GM10248 (cell line): ENCODE measurements around the gene TUBB4A.
A peak's percentile ranks its signal among the peaks of the same experiment; 100 is the strongest.

Experiments used
- CTCF ChIA-PET: fragments of 300-600 bp; sonication (Branson Sonifier 250); formaldehyde crosslinking; extraction: SDS; loops from one replicate; lab custom pipeline; 2021; ENCODE audit warnings: antibody characterized with exemption; lab: Yijun Ruan, JAX
- POLR2A ChIA-PET: fragments of 350-650 bp; sonication (Branson Sonifier 250); formaldehyde crosslinking; extraction: SDS; loops from one replicate; lab custom pipeline; 2020; ENCODE audit warnings: antibody characterized with exemption; lab: Yijun Ruan, JAX
- DNase-seq: peaks from one replicate; pipeline ENCODE4 v3.0.0; 2012; ENCODE audit errors: extremely low spot score
- CTCF ChIP-seq: IDR thresholded peaks from 2 replicates; pipeline ENCODE4 v1.5.1; 2012; ENCODE audit warnings: mild to moderate bottlenecking, low read depth; ENCODE audit errors: extremely low read depth, missing control alignments, control extremely low read depth

The TUBB4A gene

GRCh38 chr19:6460099-6460884, 41.8 kb downstream of the TUBB4A start:
- DNase-seq: peak; percentile 96
- TF ChIP-seq CTCF: peak; percentile 56
- ChIA-PET POLR2A (interaction anchor here (0.6 kb wide), 1 partner anchor 73 kb away, joined by 3 read pairs; no protein-coding TSS in a partner anchor), CTCF (interaction anchor here (0.7 to 1.6 kb wide), 3 partner anchors 21 to 30 kb away, joined by 4 to 6 read pairs (median 5); partner anchors contain the start of gene DENND1C)

GRCh38 chr19:6459262-6460098, 42.6 kb downstream of the TUBB4A start, which contains the start of gene SLC25A23:
Gene SLC25A23, minus strand, starts transcription at chr19:6459792. Its CDS starts 164 bp downstream, at chr19:6459628.
- POLR2A ChIA-PET: interaction anchor here (0.6 kb wide), 2 partner anchors 73 to 783 kb away, joined by 3 read pairs; no protein-coding TSS in a partner anchor
- CTCF ChIA-PET: interaction anchor here (0.8 to 1.6 kb wide), 3 partner anchors 13 to 31 kb away, joined by 3 to 6 read pairs (median 5); partner anchors contain the start of gene DENND1C
- peak; percentile 90 for DNase-seq
- TF ChIP-seq CTCF: no peak

GRCh38 chr19:6458695-6459261, 43.3 kb downstream of the TUBB4A start:
- POLR2A ChIA-PET: no interaction called here
- TF ChIP-seq CTCF: no peak
- CTCF ChIA-PET: interaction anchor here (0.8 to 1.6 kb wide), 5 partner anchors 14 to 405 kb away, joined by 3 to 6 read pairs (median 3); partner anchors contain the start of gene DENND1C

GRCh38 chr19:6457958-6458694, 44.0 kb downstream of the TUBB4A start:
- ChIA-PET CTCF (interaction anchor here (0.8 to 1.2 kb wide), 3 partner anchors 24 to 405 kb away, joined by 3 to 6 read pairs (median 3); partner anchors contain the start of gene DENND1C), POLR2A (no interaction called here)
- peak; percentile 64 for DNase-seq
- TF ChIP-seq CTCF: no peak

More at GRCh38 chr19:6458695-6459261, 43.3 kb downstream of the TUBB4A start:
- DNase-seq: no peak

GRCh38 chr19:6455924-6456323, 46.2 kb downstream of the TUBB4A start:
- TF ChIP-seq CTCF: no peak
- ChIA-PET CTCF (interaction anchor here (1.5 kb wide), 1 partner anchor 9 kb away, joined by 3 read pairs; no protein-coding TSS in a partner anchor), POLR2A (no interaction called here)
- DNase-seq: no peak
